ENCODE data around the gene ATAD2B. TPM values are rescaled to one million over a fixed set of nuclear protein-coding genes. Genes with fewer than 3 reads are reported as not detected.
"Not testable (repeated sequence)": the region's sequence is repeated elsewhere in the genome, so short reads cannot be mapped to it uniquely, and the experiment has no call there.

Gene ATAD2B
- total RNA-seq, 1 donor from 2014 or later, result 28.8 TPM

DNA sequence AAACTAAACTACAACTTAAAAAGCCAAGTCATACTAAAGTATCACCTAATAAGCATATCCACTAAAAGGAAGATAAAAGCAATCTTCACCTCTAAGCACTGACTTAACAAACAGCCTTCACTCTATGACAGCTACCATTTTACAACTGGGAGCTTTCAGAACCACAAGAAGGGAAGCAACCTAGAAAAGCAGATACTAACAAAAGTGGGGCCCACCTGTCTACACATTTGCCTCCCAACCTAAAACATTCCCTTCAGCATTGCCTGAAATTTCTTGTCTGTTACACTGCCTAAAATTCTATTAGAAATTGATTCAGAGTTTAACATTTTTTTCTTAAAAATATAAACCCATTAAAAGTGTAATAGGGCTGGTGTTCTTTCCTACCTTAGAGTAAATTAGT lies 172.0 kb downstream of the ATAD2B start:
- intact Hi-C loops (cut with micrococcal nuclease), result no loop called here

GRCh38 chr2:23753291-23754010 lies 173.5 kb downstream of the ATAD2B start:
- intact Hi-C loops (cut with micrococcal nuclease), result no loop called here

- intact Hi-C loops (cut with micrococcal nuclease), result no loop called here
Measured at GRCh38 chr2:23751747-23752265, 175.1 kb downstream of the ATAD2B start.

GRCh38 chr2:23746141-23746863 lies 180.6 kb downstream of the ATAD2B start:
- intact Hi-C loops (cut with micrococcal nuclease), result no loop called here

DNA sequence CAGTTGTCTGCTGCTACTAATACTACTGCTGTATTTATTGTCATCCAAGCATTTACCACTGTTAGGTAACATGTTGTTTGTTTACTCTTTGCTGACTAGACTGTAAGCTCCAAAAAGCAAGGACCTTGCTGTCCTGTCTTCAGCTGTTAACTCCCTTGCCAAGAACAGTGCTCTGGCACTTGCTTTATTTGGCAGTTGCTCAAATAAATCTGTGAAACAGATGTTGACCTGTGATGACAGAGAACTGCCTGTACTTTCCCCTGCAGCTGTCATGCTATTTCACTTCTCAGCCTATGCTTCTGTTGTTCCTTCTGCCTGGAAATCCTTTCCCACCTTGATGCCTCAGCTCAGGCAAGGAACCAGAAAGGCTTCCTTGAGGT lies 181.2 kb downstream of the ATAD2B start:
- intact Hi-C loops (cut with micrococcal nuclease), result no loop called here

DNA sequence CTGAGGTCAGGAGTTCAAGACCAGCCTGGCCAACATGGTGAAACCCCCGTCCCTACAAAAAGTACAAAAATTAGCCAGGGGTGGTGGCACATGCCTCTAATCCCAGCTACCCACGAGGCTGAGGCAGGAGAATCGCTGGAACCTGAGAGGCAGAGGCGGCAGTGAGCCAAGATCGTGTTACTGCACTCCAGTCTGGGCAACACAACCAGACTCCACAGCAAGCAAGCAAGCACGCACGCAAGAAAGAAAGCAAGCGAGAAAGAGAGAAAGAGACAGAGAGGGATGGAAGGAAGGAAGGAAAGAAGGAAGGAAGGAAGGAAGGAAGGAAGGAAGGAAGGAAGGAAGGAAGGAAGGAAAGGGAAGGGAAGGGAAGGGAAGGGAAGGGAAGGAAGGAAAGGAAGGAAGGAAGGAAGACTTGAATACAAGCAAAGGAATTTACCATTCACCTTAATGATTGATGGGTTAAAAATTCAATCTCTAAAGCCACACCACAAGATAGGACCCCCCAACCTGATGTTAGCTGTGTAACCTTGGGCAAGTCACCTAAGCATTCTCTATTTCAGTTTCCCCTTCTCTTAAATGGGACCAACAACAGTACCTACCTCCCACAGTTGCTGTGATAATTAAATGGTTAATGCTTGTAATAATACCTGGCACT lies 181.7 kb downstream of the ATAD2B start:
- intact Hi-C loops (cut with micrococcal nuclease), result no loop called here

DNA sequence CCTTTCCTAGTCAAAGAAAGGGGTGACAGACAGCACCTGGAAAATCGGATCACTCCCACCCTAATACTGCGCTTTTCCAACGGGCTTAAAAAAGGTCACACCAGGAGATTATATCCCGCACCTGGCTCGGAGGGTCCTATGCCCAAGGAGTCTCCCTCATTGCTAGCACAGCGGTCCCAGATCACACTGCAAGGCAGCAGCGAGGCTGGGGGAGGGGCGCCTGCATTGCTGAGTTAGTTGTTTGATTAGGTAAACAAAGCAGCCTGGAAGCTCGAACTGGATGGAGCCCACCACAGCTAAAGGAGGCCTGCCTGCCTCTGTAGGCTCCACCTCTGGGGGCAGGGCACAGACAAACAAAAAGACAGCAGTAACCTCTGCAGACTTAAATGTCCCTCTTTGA lies 190.1 kb downstream of the ATAD2B start:
- intact Hi-C loops (cut with micrococcal nuclease), result not testable (repeated sequence)

DNA sequence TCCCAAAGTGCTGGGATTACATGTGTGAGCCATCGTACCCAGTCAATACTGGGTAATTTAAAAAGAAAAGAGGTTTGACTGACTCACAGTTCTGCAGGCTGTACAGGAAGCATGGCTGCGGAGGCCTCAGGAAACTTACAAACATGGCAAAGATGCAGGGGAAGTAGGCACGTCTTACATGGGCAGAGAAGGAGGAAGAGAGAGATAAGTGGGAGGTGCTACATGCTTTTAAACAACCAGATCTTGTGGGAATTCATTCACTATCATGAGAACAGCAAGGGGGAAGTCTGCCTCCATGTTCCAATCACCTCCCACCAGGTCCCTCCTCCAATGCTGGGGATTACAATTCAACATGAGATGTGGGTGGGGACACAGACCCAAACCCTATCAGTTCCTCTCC lies 192.5 kb downstream of the ATAD2B start:
- intact Hi-C loops (cut with micrococcal nuclease), result no loop called here

- intact Hi-C loops (cut with micrococcal nuclease), result not testable (repeated sequence)
Measured at GRCh38 chr2:23723029-23723428, 203.9 kb downstream of the ATAD2B start.

GRCh38 chr2:23722255-23722654 lies 204.7 kb downstream of the ATAD2B start:
- intact Hi-C loops (cut with micrococcal nuclease), result no loop called here

DNA sequence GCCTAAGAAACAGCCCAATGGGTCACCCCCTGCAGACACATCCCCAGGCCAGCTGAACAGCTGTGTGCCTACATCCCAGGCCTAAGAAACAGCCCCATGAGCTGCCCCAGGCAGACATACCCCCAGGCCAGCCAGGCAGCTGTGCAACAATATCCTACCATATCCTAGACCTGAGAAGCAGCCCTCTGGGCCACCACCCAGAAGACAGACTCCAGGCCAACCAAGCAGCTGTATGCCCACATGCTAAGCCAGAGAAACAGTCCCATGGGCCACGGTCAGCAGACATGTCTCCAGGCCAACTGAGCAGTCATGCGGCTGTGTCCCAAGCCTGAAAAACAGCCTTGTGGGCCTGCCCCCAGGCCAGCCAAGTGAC lies 205.5 kb downstream of the ATAD2B start:
- intact Hi-C loops (cut with micrococcal nuclease), result no loop called here

DNA sequence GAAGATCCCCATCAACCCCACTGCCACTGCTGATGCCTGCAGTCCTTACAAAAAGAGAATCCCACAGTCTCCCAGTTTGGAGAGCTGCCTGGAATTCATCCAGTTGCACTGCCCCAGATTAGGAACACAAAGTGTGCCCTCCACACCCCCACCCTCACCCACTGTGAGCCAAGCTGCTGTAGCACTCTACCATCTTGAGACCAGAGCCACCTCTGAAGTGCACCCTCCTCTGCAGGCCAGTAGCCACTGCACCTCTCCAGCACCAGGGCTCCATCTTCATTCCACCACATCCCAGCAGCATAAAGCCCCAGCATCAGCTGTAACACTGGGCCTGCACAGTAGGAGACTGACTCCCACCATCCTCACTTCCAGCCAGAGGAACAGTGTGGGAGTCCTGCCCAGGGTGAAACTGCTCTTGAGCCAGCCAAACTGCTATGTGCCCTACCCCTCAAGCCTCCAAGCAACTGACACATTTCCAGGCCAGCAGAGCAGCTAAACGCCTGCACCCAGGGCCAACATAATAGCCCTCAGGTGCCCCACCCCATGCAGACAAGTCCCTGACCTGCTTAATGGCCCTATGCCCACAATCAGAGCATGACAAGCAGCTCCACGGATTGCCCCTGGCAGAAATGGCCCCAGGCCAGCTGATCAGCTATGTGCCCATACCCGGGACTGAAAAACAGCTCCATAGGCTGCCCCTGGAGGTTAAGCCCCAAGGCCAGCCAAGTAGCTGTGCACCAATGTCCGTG lies 206.0 kb downstream of the ATAD2B start:
- intact Hi-C loops (cut with micrococcal nuclease), result no loop called here

DNA sequence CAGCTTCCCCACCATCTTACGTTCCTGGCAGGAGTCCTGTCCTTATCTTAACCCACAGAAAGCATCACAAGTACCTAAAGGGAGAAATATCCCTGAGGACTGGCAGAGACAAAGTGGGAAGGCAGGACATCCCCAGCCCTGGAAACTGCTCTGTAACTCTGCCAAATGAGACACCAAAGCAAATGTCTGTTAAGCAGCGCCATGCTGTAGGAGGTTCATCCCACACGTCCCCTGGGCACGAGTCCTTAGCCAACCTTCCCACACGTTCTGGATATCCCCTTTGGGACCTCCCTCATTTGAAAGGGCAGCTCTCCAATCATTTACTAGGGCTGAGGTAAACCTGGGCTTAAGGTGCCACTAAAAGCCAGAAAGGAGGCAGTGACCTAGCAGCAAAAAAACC lies 207.2 kb downstream of the ATAD2B start:
- intact Hi-C loops (cut with micrococcal nuclease), result no loop called here

- intact Hi-C loops (cut with micrococcal nuclease), result no loop called here
Measured at GRCh38 chr2:23718931-23719700, 207.8 kb downstream of the ATAD2B start.

DNA sequence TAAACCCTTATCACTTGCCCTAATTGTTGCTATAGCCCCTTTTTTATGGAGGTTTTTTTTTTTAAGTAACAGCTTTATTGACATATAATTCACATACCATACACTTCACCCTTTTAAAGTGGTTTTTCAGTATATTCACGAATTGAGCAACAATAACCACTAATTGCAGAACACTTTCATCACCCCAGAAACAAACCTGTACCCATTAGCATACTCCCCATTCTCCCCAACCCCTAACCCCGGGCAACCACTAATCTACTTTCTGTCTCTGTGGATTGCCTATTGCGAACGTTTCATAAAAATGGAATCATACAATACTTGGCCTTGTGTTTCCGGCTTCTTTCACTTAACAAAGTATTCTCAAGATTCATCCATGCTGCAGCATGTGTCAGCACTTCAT lies 213.6 kb downstream of the ATAD2B start:
- intact Hi-C loops (cut with micrococcal nuclease), result no loop called here

DNA sequence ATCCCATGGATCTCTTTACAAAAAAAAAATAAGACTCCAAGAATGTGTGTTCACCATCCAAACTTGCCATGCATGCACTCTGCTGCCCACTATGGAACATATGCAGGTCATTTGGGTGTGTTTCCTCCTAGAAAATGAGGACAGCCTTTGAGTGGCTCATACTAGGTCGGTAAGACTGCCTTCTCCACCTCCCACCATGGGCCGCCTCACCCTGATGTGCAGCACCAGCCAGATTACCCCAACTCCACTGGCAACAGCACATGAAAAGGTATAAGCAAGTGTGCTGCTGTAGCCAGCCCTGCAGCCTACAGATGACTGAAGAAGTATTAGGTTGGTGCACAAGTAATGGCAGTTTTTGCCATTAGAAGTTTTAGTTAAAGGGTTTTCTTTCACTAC lies 214.2 kb downstream of the ATAD2B start:
- intact Hi-C loops (cut with micrococcal nuclease), result no loop called here

GRCh38 chr2:23711979-23712755 lies 214.8 kb downstream of the ATAD2B start:
- intact Hi-C loops (cut with micrococcal nuclease), result no loop called here

GRCh38 chr2:23709311-23709710 lies 217.6 kb downstream of the ATAD2B start:
- intact Hi-C loops (cut with micrococcal nuclease), result no loop called here

DNA sequence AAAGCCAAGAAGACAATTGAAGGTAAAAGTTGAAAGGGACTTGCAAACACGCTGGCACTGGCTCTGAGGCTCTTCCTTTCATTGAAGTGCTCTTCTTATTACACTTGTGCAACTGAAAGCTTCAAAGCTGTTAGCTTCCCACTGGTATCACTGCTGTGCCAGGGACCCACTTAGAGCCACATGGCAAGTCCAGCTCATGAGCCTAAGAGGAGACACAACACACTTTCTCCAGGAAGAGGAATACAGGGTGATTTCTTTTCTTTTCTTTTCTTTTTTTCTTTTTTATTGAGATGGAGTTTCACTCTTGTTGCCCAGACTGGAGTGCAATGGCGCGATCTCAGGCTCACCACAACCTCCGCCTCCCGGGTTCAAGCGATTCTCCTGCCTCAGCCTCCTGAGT lies 218.2 kb downstream of the ATAD2B start:
- intact Hi-C loops (cut with micrococcal nuclease), result no loop called here

DNA sequence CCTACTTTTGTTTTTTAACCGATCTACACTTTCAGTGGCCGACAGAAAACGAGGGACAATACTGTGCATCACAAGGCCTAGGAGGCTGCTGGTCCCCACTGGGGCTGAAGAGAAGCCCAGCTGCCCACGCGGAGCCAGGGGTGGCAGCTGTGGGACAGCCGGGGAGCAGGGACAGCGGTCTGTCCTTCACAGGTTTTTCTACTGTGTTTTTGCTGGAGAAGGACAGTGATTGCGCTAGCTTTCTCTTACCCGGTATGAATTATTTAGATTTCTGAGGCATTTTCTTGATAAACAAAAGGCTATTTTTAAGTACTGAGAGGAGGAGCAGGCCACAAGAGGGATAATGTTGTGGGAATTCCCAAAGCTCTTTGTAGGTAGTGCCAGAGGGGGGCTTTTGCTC lies 219.8 kb downstream of the ATAD2B start:
- intact Hi-C loops (cut with micrococcal nuclease), result no loop called here
